Ovary (tissue), 3 donors: ENCODE measurements around the gene F8.

Experiments
- POLR2A ChIP-seq: fragments of 450-650 bp; IDR thresholded peaks from one replicate; pipeline ENCODE4 v1.6.1; 2017; ENCODE audit warnings: antibody characterized with exemption, mild to moderate bottlenecking, moderate library complexity
- TF ChIP-seq, protein P1 (sequence below), 3 donors: fragments of 450-650 bp in 2 of 3; fragments of 200-600 bp in 1 of 3; IDR thresholded peaks; one replicate each; pipeline versions ENCODE4 v1.5.1 to v1.8.0; 2016 to 2022; ENCODE audit warnings: antibody characterized with exemption in 3 of 3, mild to moderate bottlenecking in 1 of 3
- donor health status: DM: no; HTN: no; CAD: no.

- no peak for TF ChIP-seq POLR2A
- TF ChIP-seq, protein P1, sequence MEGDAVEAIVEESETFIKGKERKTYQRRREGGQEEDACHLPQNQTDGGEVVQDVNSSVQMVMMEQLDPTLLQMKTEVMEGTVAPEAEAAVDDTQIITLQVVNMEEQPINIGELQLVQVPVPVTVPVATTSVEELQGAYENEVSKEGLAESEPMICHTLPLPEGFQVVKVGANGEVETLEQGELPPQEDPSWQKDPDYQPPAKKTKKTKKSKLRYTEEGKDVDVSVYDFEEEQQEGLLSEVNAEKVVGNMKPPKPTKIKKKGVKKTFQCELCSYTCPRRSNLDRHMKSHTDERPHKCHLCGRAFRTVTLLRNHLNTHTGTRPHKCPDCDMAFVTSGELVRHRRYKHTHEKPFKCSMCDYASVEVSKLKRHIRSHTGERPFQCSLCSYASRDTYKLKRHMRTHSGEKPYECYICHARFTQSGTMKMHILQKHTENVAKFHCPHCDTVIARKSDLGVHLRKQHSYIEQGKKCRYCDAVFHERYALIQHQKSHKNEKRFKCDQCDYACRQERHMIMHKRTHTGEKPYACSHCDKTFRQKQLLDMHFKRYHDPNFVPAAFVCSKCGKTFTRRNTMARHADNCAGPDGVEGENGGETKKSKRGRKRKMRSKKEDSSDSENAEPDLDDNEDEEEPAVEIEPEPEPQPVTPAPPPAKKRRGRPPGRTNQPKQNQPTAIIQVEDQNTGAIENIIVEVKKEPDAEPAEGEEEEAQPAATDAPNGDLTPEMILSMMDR (IDR thresholded peaks at IDR 0.05): no peak
These were observed 195.1 kb downstream of the F8 start for GRCh38 chrX:154827194-154828015.
